HUES64 (cell line): Measurements from ENCODE around the gene IMMP2L.
"Not testable (repeated sequence)": the region's sequence is repeated elsewhere in the genome, so short reads cannot be mapped to it uniquely, and the experiment has no call there.

Experiments
- H3K27ac ChIP-seq: 2 replicates; pipeline ENCODE4 v1.7.0; 2013; ENCODE audit warnings: low read depth, low read length, inconsistent platforms
- H3K27me3 ChIP-seq: 2 replicates; pipeline ENCODE4 v1.6.1; 2013; ENCODE audit warnings: mild to moderate bottlenecking, low read length; ENCODE audit not compliant: insufficient read depth
- H3K36me3 ChIP-seq: 2 replicates; pipeline ENCODE4 v1.6.1; 2013; ENCODE audit warnings: mild to moderate bottlenecking, low read length; ENCODE audit not compliant: insufficient read depth
- H3K4me1 ChIP-seq: 2 replicates; pipeline ENCODE4 v1.6.1; 2013; ENCODE audit warnings: mild to moderate bottlenecking, low read length, moderate library complexity; ENCODE audit not compliant: insufficient read depth
- H3K4me3 ChIP-seq: 2 replicates; pipeline ENCODE4 v1.5.1; 2013; ENCODE audit warnings: mild to moderate bottlenecking, low read length, moderate library complexity
- H3K9ac ChIP-seq: 2 replicates; pipeline ENCODE4 v1.6.1; 2013; ENCODE audit warnings: mild to moderate bottlenecking, low read depth, low read length
- H3K9me3 ChIP-seq: 2 replicates; pipeline ENCODE4 v1.6.1; 2013; ENCODE audit warnings: low read depth, low read length; ENCODE audit not compliant: insufficient read depth
- WGBS: fragments of 150-250, 120-280 bp; methylation state at CpG from one replicate; pipeline ENCODE4 v1.1.7; 2013; ENCODE audit warnings: missing lambda C conversion rate; 5-methylcytosine and 5-hydroxymethylcytosine counted together

IMMP2L gene

GRCh38 chr7:111450705-111451104, 111.6 kb downstream of the IMMP2L start:
- not testable (repeated sequence) for H3K9ac ChIP-seq, H3K27ac ChIP-seq, H3K4me3 ChIP-seq, H3K9me3 ChIP-seq, H3K36me3 ChIP-seq, H3K27me3 ChIP-seq, H3K4me1 ChIP-seq
- WGBS, result no CpG with 5 or more reads among the region's 2 CpGs

- H3K27me3 ChIP-seq, H3K27ac ChIP-seq, H3K9ac ChIP-seq, H3K36me3 ChIP-seq, H3K9me3 ChIP-seq, H3K4me1 ChIP-seq, H3K4me3 ChIP-seq: not testable (repeated sequence)
- no CpG with 5 or more reads among the region's 6 CpGs for WGBS
Measured at GRCh38 chr7:111447502-111447901, 114.8 kb downstream of the IMMP2L start.

DNA sequence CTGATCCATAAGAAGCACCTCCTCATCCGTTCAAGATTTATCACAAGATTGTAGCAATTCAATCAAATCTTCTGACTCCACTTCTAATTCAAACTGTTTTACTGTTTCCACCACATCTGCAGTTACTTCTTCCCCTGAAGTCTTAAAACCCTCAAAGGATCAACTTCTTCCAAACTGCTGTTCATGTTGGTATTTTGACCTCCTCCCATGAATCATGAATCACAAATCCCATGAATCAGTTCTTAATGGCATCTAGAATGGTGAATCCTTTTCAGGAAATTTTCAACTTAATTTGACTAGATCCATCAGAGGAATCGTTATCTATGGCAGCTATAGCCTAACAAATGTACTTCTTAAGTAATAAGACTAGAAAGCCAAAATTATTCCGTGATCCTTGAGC, 122.3 kb downstream of the IMMP2L start:
- Histone ChIP-seq H3K4me1 (no peaks in the 10 kb centered on the region; the same call in 1 of the 2 replicates), H3K4me3 (no peak overlapping the region), H3K9ac (no peak overlapping the region), H3K36me3 (no peaks in the 10 kb centered on the region), H3K27me3 (no peaks in the 10 kb centered on the region), H3K27ac (no peak overlapping the region), H3K9me3 (0 out of 2 replicates have a peak, but pooled peaks cover 3% of the 10 kb centered on the region)
- WGBS, result 96% methylated on average over 3 of the region's 3 CpGs

DNA sequence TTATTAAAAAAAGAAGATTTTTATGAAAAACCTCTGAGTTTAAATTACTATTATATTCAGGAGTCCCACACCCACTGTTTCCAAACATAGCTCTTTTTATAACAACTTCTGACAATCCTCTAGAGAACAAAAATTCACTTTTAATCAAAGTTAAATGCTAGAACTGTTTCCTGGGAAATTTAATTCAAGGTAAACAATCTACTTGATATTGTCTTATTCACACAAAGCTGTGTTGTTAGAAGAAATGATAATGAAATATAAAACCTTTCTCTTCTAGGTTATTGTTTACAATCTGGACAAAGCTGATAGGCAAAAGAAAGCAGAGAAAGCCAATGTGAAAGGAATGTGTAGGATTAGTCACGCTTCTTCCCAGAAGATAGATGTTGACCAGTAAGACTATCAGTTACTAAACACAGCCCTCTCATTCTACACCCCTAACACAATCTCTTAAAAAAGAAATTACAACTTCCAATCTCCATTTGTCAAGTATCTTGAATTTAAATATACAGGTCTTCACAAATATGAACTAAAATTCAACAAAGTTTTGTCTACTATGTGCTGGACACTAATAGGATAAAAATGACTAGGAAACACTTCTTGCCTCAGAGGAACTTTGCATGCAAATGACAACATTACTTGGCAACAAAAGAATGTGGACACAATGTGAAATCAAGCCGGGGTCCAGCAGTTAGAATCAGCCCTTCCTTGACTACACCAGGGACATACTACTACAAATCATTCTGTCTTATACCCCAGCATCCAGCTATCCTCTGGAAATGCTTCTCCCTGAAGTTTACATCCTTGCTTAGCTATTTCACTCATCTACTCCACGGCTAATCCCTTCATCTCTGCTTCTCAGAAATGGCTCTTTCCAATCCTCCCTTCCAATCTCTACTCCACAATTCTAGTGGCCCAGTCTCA, 123.7 kb downstream of the IMMP2L start:
- Histone ChIP-seq H3K9me3 (peaks cover 8% of the 10 kb centered on the region; the same call in 1 of the 2 replicates), H3K27me3 (no peaks in the 10 kb centered on the region), H3K27ac (no peak overlapping the region), H3K4me1 (no peaks in the 10 kb centered on the region; the same call in 1 of the 2 replicates), H3K9ac (no peak overlapping the region), H3K4me3 (no peak overlapping the region), H3K36me3 (no peaks in the 10 kb centered on the region)
- WGBS, result 85% methylated on average over 3 of the region's 3 CpGs

GRCh38 chr7:111437736-111438135, 124.6 kb downstream of the IMMP2L start:
- Histone ChIP-seq H3K9me3 (peaks cover 8% of the 10 kb centered on the region; the same call in 1 of the 2 replicates), H3K9ac (no peak overlapping the region), H3K4me3 (no peak overlapping the region), H3K4me1 (no peaks in the 10 kb centered on the region; the same call in 1 of the 2 replicates), H3K36me3 (no peaks in the 10 kb centered on the region), H3K27ac (no peak overlapping the region), H3K27me3 (no peaks in the 10 kb centered on the region)
- WGBS, result 86% methylated on average over 1 of the region's 2 CpGs

GRCh38 chr7:111436608-111437007, 125.7 kb downstream of the IMMP2L start:
- WGBS, result 100% methylated on average over 1 of the region's 1 CpG
- H3K4me1 ChIP-seq, result no peaks in the 10 kb centered on the region; the same call in 1 of the 2 replicates
- H3K27me3 ChIP-seq, result no peaks in the 10 kb centered on the region
- H3K36me3 ChIP-seq, result no peaks in the 10 kb centered on the region
- no peak overlapping the region for H3K27ac ChIP-seq
- no peak overlapping the region for H3K4me3 ChIP-seq
- peaks cover 8% of the 10 kb centered on the region; the same call in 1 of the 2 replicates for H3K9me3 ChIP-seq
- H3K9ac ChIP-seq, result no peak overlapping the region

DNA sequence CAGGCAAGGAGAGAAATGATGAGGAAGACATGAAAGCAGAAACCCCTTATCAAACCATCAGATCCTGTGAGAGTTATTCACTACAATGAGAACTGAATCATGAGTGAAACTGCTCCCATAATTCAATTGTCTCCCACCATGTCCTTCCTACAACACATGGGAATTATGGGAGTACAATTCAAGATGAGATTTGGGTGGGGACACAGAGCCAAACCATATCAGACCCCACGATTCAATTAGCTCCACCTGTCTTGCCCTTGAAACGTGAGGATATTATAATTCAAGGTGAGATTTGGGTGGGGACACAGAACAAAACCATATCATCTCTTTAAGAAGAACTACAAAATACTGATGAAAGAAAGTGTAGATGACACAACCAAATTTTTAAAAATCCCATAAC, 128.9 kb downstream of the IMMP2L start:
- Histone ChIP-seq H3K9me3 (peaks cover 8% of the 10 kb centered on the region; the same call in 1 of the 2 replicates), H3K4me1 (no peaks in the 10 kb centered on the region; the same call in 1 of the 2 replicates), H3K27me3 (no peaks in the 10 kb centered on the region), H3K36me3 (no peaks in the 10 kb centered on the region), H3K4me3 (no peak overlapping the region), H3K9ac (no peak overlapping the region), H3K27ac (no peak overlapping the region)
- WGBS, result no CpG with 5 or more reads among the region's 2 CpGs

DNA sequence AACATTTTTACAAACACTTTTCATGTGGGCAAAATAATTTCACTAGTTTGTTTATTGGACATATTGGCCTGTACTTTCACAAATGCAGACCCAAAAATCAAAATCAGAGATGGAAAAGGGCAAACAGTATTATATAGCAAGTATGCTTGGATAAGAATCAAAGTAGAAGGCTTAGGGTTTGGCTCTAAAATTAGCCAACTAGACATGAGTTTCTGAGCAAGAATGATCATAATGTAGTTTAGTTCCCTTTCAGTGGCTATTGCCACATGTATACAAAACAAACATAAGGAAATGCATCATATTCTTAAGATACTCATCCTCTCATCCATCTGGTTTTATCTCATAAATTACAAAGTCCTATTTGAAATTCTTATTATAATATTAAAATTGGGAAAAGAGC, 132.5 kb downstream of the IMMP2L start:
- Histone ChIP-seq H3K27ac (no peak overlapping the region), H3K4me3 (no peak overlapping the region), H3K9me3 (peaks cover 5% of the 10 kb centered on the region; the same call in 1 of the 2 replicates), H3K9ac (no peak overlapping the region), H3K36me3 (no peaks in the 10 kb centered on the region), H3K4me1 (no peaks in the 10 kb centered on the region), H3K27me3 (no peaks in the 10 kb centered on the region)

- no peak overlapping the region for H3K27ac ChIP-seq
- H3K9me3 ChIP-seq, result no peaks in the 10 kb centered on the region
- no peak overlapping the region for H3K4me3 ChIP-seq
- H3K27me3 ChIP-seq, result no peaks in the 10 kb centered on the region
- no peak overlapping the region for H3K9ac ChIP-seq
- no peaks in the 10 kb centered on the region for H3K4me1 ChIP-seq
- no peaks in the 10 kb centered on the region for H3K36me3 ChIP-seq
Measured at GRCh38 chr7:111424768-111425167, 137.5 kb downstream of the IMMP2L start.

- Histone ChIP-seq H3K9ac (no peak overlapping the region), H3K4me1 (peaks cover 42% of the 10 kb centered on the region), H3K4me3 (no peak overlapping the region), H3K27ac (peak overlapping the region; percentile 39; the same call in 1 of the 2 replicates), H3K36me3 (no peaks in the 10 kb centered on the region), H3K27me3 (no peaks in the 10 kb centered on the region), H3K9me3 (no peaks in the 10 kb centered on the region)
Measured at GRCh38 chr7:111414374-111414773, 147.9 kb downstream of the IMMP2L start.

- 29% methylated on average over 3 of the region's 3 CpGs for WGBS
- no peak overlapping the region for H3K9ac ChIP-seq
- H3K9me3 ChIP-seq, result no peaks in the 10 kb centered on the region
- H3K27me3 ChIP-seq, result no peaks in the 10 kb centered on the region
- H3K36me3 ChIP-seq, result no peaks in the 10 kb centered on the region
- H3K4me3 ChIP-seq, result no peak overlapping the region
- H3K27ac ChIP-seq, result peak overlapping the region; percentile 39; the same call in 1 of the 2 replicates
- H3K4me1 ChIP-seq, result peaks cover 41% of the 10 kb centered on the region
Measured at GRCh38 chr7:111413739-111414138, 148.6 kb downstream of the IMMP2L start.
